Ureter (tissue), 1 donor: ENCODE measurements around the gene TPRG1L. TPM values are rescaled to one million over a fixed set of nuclear protein-coding genes. Genes with fewer than 3 reads are reported as not detected.
A peak's percentile ranks its signal among the peaks of the same experiment; 100 is the strongest.

Source experiments
- DNase-seq: peaks from one replicate; pipeline ENCODE4 v3.0.0-alpha.2; 2020; ENCODE audit warnings: low spot score
- total RNA-seq: library from RNA; stranded (reverse); gene quantifications from one replicate; pipeline ENCODE4 v1.2.4, GENCODE V29; 2023
- donor health status: DM: yes; HTN: yes; CAD: no.

The TPRG1L gene
- total RNA-seq, 1 donor from 2014 or later, result 54.7 TPM

DNA sequence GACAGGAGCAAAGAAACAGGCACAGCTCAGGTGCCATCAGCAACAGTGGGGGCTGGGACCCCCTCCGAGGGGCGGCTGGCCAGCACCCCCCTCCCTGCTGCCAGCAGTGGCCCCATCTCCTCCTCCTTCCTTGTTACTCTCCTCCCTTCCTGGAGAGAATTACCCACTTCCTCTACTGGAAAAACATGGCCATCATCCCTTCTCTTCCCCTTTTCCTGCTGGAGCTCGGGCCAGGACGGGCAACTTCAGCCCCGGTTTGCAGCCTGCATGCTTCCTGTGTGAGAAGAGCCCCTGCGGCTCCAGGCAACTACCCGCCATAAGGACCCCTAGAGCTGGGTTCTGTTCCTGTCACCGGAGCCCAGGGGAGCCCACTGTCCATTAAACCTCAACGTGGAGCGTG, 31.1 kb upstream of the TPRG1L start:
- DNase-seq, result no peak

DNA sequence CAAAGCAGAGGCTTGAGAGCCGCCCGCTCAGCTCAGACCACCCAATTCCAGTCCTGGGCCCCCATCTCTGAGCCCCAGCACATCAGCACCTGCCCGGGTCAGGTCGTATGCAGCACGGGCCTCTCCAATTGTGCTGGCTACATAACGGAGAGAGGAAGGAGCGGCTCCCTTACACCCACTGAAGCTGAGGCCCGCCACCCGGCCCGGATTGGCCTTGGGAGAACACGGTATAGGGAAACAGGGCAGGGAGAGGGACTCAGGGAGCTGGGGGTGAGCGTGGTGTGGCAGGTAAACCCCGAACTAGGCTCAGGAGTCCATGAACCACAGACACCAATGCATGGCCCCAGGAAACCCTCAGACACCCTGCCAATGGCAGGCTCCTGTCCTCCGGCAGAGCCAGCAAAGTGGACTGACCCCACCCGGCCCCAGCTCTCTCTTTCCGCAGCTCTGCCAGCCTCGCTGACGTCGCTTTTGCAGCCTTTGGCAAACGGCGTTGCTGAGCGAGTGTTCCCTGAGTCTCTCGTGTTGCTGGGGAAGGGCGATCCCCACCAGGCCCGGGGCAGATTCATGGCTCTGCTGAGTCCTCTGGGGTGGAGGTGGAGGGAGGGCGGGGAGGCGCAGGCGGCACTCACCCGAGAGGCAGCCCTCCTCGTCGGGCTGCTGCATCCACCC, 30.0 kb upstream of the TPRG1L start:
- DNase-seq, result no peak

DNA sequence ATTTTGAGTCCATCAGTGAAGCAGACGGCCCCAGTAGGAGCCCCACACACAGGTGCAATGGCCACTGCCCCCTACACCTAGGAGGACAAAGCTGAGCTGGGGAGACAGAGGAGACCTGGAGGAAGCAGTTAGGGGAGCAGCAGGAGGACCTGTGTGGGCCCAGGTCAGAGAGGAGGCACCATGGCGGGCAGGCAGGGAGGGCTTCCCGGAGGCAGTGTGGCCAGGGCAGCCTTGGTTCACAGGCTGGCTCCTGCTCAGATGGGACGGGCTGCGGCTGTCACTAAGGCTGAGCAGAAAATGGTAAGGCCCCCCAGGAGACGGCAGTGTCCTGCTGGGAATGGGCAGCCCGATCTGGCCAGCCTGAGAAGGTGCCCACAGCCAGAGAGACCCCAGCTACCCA, 28.9 kb upstream of the TPRG1L start:
- DNase-seq, result no peak

DNA sequence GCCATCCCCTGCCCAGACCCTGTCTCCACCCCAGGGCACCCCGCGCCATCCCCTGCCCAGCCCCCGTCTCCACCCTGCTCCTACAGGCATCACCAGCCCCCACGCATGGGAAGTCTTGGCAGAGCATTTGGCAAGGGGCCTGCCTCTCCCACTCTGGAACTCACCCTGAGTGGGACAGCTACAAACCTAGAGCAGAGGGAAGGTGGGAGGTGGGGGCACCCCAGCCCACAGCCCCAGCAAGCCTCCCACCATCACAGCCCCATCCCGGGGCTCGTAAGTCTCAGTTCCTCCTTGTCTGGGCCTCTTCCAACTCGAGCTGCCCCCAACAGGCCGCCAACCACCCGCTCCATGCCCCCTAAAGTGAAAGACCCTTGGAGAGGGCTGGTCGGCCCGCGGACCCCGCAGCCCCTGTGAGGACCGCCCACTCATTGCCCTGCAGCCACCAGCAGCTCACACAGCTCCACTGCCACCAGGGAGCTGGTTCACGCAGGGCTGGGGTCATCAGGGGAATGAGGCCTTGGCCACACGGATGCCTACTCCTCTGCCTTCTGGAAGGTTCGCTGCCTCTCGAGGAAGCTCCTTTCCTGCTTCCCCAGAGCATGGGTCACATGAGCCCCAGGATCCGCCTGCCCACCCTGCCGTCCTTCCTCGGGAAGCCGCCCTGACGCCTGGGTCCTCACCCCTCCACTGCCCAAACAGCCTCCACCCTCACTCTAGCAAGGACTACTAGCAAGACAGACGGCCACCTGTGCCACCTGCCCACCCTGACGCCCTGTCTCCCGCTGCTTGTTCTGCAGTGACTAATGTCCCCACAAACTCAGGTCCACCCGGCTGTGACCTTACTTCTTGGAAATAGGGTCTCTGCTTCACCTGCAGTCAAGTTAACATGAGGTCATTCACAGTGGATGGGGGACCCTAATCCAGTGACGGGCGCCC, 27.9 kb upstream of the TPRG1L start:
- DNase-seq, result no peak

DNA sequence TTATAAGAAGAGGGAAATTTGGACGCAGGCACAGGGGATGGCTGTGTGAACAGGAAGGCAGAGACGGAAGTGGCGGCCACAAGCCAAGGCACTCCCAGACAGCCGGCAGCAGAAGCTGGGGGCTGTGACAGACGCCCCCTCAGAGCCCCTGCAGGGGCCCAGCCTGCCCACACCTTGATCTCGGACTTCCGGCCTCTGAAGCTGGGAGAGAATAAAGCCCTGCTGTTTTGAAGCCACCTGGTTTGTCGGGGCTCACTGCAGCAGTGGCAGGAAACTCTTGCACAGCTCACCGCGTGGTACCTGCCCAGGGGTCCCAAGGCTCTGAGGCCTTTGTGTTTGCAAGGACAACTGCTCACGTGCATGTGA, 27.2 kb upstream of the TPRG1L start:
- DNase-seq, result no peak

DNA sequence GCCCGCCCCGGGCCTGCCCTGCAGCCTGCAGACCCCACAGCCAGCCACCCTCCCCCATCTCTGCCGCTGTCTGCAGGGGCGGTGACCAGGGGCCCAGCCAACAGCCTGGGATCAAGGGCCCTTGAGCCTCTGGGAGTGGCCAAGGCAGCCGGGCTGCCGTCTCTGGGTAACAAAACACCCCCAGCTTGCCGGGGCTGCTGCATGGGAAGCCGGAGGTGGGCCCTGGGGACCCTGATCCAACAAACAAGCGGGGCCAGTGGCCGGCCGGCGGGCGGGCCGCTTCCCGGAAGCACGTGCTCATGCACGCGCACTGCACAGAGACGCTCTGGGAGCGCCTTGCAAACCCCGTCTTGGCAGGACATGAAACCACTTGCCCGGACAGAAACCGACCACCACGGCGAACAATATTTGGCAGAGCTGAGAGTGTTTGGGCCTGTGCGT, 26.7 kb upstream of the TPRG1L start:
- DNase-seq, result peak; percentile 65

DNA sequence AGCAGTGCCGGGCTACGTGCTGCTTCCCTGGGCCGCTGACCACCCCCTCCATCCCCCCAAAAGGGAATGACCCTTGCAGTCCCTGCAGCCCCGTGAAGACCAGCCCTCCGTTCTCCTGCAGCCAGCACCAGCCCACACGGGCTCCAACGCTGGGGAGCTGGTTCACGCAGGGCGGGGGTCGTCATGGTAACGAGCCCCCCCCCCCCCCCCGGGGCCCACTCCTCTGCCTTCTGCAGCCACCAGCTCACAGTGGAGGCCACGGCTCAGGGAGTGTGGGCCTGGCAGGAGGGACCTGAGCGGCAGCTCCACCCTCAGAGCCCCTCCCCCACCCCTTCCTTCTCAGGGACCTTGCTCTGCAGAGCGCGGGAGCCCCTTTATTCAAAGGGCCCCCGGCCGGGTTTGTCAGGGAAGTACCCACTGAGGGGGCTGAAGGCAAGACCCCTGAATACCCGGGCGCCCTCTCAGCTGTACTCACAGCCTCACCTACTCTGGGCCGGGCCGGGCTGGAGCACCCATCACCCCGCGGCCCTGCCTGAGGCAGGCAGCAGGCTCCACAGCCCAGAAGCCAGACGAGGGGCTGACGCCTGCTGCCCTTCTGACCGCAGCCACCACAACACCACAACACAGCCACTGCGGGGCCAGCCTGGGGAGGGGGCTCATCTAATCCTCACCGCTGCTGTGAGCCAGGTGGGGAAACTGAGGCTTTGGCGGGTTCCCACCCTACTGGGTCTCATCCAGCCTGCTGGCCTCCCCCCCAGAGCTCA, 26.1 kb upstream of the TPRG1L start:
- no peak for DNase-seq

DNA sequence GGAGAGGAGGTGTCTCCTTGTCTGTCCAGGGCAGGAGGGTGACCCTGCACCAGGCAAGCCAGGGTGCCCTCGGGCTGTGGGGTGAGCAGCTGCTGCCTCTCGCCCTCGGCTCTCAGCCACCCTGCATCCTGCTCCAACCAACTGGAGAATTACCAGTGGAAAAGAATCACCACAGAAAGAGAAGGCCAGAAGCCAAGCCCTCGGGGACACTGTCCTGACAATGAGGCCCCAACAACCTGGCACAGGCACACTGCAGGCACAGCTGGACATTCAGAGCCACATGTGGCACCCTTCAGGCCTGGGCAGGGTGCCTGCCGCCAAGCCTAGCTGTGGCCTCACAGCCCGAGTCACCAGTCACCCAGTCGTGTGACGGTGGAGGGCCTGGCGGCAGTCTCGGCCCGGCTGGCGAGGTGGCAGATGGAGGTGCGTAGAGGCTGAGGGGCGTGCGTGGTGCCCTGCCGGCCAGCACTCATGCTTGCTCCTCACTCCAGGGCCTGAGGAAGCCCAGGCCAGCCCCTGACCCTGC, 25.5 kb upstream of the TPRG1L start:
- no peak for DNase-seq

DNA sequence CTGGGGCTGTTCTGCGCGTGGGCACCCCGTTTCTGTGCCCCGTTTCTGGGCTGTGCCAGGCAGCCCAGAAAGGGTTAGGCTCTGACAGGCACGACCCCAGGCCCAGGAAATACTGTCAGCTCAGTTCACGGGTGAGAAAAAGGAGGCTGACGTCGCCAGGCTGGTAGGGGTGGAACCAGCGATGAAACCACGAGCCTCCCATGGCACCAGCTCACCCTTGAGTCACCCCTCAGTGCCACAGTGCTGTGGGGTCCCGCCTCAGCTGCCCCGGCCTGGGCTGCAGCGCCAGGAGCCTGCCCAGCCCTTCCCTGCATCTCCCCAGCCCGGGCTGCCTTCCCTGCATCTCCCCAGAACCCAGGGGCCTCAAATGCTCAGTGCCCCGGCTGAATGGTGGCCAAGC, 25.0 kb upstream of the TPRG1L start:
- no peak for DNase-seq

DNA sequence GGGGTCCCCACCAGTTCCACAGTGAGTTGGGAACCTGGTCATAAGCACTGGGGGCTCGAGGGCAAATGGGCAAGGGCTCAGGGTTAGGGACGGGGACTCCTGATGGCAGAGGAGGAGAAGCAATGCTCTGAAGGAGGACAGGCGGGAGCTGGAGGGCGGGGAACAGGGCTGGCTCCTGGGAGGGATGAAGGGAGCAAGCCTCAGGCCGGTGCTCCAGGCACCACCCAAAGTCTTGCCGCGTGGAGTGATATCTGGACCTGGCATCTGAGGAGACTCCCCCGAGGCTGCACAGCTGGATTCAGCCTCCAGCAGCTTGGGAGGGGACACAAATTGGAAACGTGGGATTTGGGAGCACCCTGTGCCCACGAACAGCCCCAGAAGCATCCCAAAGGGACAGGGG, 24.5 kb upstream of the TPRG1L start:
- no peak for DNase-seq

DNA sequence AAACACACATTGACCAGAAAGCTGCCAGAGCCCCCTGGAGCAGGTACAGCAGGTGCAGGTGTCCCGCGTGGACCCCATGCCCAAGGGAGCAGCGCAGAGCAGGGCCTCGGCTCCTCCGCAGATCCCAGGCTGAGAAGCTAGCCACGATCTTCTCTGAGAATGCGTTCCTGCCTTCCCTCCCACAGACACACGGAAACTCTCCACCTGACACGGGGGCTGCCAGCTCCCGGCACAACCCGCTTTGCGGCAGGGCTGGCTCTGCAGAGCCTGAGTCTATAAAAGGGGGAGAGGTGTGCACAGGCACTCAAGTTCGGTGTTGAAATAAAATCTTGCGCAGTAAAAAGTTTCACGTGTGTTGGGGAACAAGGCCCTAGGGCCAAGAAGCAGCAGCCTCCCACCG, 23.1 kb upstream of the TPRG1L start:
- DNase-seq, result no peak

DNA sequence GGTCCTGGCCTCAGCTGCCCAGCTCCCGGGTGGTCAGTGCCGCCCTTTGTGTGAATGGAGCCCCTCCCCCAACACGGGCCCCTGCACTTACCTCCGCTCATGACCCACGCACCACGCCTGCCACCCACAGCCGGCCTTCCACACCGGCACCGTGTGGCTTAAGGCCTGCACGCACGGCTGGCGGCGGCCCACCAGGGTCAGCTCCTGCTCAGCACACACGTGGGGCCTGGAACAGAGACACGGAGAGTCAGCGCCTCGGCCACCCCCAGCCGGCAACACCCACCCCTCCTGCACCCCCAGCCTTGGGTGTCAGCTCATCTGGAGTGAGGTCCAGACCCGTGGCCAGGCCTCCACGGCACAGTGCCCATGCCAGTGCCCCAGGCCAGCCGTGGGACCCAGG, 22.4 kb upstream of the TPRG1L start:
- DNase-seq, result no peak

DNA sequence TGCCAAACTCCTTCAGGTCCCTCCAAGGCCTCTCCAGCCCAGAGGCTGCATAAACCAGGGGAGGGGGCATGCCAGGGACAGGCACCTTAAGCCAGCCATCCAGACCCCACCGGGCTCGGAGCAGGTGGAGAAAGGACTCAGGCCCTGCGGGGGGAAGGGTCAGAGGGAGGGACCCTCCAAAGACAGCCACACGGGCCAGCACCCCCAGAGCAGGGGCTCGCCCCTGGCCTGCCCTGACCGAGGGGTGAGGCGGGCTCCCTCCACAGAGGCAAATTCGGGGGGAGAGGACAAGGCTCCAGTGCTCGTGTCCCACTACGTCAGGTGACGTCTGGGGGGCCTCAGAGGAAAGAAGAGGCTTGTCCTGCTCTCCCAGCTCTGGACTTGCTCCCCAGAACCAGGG, 21.7 kb upstream of the TPRG1L start:
- no peak for DNase-seq

DNA sequence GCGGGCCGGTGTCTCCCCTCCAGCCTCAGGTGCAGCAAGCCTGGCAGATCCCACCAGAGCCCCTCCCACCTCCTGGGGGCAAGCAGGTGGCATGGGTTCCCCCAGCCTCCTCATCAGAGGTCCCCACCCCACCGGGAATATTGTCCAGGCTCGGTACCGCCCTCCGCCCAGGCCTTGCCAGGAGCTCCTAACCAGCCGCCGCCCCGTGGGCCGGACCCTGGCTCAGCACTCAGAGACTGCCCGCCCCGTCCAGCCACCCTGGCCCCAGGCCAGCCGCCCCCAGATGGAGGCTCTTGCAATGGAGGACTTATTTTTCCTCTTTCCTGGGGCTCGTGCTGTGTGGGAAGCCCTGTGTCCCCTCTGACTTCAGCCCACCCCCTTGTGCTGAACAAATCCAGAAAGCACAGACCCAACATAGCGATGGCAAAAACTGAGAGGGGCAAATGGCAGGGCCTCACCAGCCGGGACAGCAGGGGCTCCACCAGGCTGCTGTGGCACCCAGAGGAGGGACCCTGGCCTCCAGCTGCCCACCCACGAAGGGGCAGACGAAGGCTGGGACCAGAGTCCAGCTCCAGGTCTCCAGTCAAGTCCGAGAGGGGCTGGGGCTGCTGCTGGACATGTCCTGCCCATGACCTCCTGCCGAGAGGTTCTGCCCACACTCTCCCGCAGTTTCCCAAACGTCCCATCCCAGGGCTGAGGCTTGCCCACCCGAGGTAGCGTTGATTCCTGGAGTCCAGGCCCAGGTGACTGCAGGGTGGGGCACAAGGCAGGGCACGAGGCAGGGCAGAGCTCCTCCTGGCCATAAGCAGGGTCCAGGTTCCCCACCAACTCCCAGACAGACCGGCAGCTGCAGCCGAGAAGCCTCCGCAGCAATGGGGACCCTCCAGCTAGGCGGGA, 21.0 kb upstream of the TPRG1L start:
- DNase-seq, result no peak

DNA sequence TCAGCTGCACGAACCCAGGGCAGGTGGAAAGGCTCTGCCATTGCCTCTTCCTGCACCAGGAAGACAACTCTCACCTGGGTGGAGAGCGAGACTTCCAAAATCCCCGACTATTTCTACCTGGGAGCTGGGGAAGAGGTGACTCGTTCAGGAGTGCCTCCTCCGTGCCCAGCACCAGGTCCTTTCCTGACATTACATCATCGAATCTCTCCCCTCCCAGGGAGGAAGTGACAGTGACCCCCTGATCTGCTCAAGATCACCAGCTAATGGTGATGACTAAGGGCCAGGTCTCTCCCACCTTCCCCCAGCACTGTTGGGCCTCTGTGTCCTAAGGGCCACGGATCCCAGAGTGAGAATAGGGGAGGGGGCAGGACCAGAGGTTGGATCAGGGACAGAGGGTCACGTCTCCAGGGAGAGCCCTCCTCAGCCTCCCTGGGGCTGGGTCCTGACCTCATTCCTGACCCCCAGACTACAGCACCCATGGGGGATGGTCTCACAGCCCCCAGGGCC, 20.3 kb upstream of the TPRG1L start:
- DNase-seq, result no peak

DNA sequence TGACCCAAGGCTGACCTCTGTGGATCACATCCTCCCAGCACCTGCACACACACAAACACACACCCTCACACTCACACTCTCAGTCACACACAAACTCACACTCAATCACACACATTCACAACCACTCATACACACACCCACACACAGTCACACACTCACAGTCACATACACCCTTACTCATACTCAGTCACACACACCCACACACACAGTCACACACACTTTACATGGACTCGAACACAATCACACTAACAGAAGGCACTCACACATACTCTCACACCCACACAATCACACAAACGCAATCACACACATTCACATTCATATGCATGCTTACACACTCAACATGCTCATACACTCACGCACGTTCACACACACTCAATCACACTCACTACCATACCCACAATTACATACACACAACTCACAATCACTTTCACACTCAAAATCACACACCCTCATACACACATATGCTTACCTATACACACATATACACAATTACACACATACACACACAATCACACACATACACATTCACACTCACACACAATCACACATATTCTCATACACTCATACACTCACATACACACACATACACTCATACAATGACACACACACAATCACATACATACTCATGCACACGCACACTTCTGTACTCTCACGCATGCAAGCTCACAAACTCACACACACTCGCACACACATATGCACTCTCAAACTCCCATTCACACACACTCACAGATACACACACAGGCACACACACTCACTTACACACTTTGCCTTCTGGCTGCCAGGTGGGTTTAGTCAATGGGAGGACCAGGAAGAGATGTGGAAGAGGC, 19.6 kb upstream of the TPRG1L start:
- DNase-seq, result no peak

DNA sequence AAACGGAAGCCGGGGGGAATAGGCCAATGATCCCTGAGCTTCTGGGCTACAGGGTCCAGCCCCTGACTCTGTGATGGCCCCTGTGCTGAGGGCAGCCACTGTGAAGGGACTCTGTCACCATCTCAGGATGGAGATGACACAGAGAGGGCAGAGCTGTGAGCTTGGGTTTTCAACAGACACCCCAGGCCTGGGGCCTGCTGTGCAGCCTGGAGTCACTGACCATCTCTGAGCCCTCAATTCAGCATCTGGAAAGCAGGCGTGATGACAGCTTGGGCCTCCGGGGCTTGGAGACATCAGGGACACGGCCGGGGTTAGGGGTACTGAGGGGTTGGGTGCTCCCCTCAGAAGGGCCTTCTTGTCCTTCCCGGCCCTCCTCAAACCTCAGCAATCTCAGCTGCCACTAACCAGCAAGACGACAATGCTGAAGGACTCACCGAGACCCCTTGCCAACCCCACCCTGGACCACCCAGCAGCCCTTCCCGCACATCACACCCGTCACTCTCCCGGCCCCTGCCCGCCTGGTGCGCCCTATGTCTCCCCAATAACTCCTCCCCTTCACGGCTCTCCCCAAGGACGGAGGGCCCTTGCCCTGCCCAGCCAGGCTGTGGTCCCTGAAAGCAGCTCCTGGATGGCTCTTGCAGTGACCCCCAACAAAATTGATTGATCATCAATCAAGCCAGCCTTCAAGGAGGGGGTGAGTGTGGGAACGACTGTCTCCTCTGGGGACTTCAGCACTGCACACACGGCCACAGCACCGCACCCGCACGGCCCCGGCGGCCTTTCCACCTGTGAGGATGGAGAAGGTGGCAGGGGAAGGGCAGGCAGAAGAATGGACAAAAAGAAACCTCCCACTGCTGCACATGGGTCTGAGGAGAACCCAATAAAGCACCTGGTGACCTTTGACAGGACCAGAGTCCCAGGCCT, 17.8 kb upstream of the TPRG1L start:
- no peak for DNase-seq

DNA sequence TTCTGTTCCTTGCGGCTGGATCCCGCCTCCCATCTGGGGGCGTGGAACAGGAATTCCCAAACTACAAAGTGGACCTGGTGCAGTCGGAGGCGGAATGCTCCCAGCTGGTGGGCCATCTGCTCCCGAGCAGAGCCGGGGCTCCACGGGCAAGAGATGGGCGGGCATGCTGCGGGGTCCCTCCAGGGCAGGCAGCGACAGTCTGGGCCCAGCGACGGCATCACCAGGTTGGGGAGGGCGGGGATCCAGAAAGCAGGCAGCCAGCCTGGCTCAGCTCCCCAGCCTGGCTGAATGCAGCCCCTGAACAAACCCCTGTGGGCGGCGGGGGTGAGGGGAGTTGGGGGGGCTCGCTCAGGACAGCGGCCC, 17.1 kb upstream of the TPRG1L start:
- DNase-seq, result no peak

DNA sequence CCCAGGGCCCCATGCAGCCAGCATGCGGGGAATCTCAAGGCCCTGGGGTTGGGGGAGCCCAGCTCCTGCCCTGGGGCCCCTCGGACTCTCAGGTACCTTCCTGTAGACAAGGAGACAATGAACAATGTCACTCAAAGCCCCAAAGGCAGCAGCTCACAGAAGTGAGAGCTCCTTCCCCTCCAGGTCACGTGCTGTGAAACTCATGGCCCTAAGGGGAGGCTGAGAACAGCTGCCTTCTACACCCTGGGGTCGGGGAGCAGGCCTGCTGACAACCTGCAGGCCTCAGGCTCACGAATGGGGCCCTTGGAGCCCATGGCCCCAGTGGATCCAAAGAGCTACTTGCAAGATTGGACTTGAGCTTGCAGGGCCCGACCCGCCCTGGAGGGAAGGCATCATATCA, 16.7 kb upstream of the TPRG1L start:
- no peak for DNase-seq
